ENCODE measurements around the gene TRIO. TPM values are rescaled to one million over a fixed set of nuclear protein-coding genes. Genes with fewer than 3 reads are reported as not detected.

Gene TRIO
- polyA plus RNA-seq, 1 donor (not counting 4 experiments of a cell fraction or from before 2014, with no cell fraction given): 57.2 TPM

DNA sequence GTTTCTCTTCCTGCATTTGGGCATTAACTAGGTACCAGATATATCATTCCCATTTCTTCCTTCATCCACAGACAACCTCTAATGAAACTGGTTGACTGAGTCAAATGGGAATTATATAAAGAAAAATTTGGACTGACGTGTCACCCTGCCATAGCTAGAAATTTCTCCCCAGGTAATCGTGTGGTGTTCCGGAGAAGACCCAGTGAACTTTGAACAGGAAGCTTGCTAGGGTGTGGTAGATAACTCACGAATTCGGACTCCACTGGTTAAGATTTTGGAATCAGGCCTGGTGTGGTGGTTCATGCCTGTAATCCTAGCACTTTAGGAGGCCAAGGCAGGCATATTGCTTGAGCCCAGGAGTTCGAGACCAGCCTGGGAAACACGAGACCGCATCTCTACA is 324.1 kb downstream of the TRIO start:
- dilution Hi-C loops (cut with MboI; ENCODE audit: extremely low pct_ligation_motif_present, low sequenced_read_pairs): no loop called here
- Histone ChIP-seq H3K4me2 (ENCODE audit: control insufficient read depth, extremely low read depth, insufficient read depth, low read depth, low read length) (no peak overlapping the region), H2AFZ (ENCODE audit: control insufficient read depth, low read length) (no peak overlapping the region), H3K9me1 (ENCODE audit: control insufficient read depth, extremely low read depth, insufficient read depth, low read length) (no peaks in the 10 kb centered on the region), H3K9me3 (ENCODE audit: control insufficient read depth, low read depth, low read length) (no peaks in the 10 kb centered on the region), H3K36me3 (ENCODE audit: control insufficient read depth in 2 of 2, extremely low read depth in 1 of 2, insufficient read depth in 2 of 2, low read length in 2 of 2) (peaks cover 31 to 39% of the 10 kb centered on the region in 2 experiments), H3K27me3 (ENCODE audit: control insufficient read depth, extremely low read depth, insufficient read depth, low read length) (no peaks in the 10 kb centered on the region), H3K4me3 (ENCODE audit: control insufficient read depth in 2 of 3, extremely low read depth in 1 of 3, insufficient read depth in 2 of 3, low read depth in 1 of 3, low read length in 3 of 3) (no peak overlapping the region), H3K27ac (ENCODE audit: control insufficient read depth, insufficient read depth, low read length) (no peak overlapping the region), H3K79me2 (ENCODE audit: control insufficient read depth, insufficient read depth, low read length) (no peaks in the 10 kb centered on the region), H3K9ac (ENCODE audit: control insufficient read depth, extremely low read depth, insufficient read depth, low read length) (no peak overlapping the region), H3K4me1 (ENCODE audit: control insufficient read depth, extremely low read depth, insufficient read depth, low read length) (peaks cover 12% of the 10 kb centered on the region), H4K20me1 (ENCODE audit: control insufficient read depth, extremely low read depth, insufficient read depth, low read length) (no peaks in the 10 kb centered on the region)
- no peak for TF ChIP-seq EZH2 (IDR thresholded peaks at IDR 0.05; ENCODE audit: low read length)
- TF ChIP-seq, protein P1, sequence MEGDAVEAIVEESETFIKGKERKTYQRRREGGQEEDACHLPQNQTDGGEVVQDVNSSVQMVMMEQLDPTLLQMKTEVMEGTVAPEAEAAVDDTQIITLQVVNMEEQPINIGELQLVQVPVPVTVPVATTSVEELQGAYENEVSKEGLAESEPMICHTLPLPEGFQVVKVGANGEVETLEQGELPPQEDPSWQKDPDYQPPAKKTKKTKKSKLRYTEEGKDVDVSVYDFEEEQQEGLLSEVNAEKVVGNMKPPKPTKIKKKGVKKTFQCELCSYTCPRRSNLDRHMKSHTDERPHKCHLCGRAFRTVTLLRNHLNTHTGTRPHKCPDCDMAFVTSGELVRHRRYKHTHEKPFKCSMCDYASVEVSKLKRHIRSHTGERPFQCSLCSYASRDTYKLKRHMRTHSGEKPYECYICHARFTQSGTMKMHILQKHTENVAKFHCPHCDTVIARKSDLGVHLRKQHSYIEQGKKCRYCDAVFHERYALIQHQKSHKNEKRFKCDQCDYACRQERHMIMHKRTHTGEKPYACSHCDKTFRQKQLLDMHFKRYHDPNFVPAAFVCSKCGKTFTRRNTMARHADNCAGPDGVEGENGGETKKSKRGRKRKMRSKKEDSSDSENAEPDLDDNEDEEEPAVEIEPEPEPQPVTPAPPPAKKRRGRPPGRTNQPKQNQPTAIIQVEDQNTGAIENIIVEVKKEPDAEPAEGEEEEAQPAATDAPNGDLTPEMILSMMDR (optimal IDR thresholded peaks at IDR 0.05 in 1 of 3, IDR thresholded peaks at IDR 0.05 in 1 of 3, conservative IDR thresholded peaks at IDR 0.05 in 1 of 3; ENCODE audit: extremely low read depth in 1 of 3, insufficient read depth in 2 of 3, low read length in 3 of 3): no peak
- DNase-seq (ENCODE audit: low read depth, low spot score) (no peak), FAIRE-seq (no peak)

DNA sequence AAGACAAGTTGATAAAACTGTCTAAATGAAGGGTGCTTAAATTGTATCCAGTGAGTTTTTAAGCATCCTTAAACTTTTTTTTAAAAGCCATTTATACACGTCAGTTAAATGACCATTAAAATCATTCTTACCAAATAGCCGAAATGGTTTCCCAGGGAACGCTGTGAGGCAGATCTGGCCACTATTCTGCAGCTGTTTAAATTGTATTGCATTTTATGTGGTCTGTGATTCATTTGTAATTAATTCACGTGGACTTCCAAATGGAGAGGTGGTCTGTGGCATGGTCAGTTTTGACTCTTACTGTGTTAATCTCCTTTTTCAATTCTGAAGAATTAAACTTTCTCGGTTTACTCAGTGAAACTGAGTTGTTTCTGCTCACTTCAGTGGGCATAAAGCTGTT is 324.7 kb downstream of the TRIO start:
- H3K4me2 ChIP-seq (ENCODE audit: control insufficient read depth, extremely low read depth, insufficient read depth, low read depth, low read length): no peak overlapping the region
- no peaks in the 10 kb centered on the region for H3K79me2 ChIP-seq (ENCODE audit: control insufficient read depth, insufficient read depth, low read length)
- no peaks in the 10 kb centered on the region for H3K9me1 ChIP-seq (ENCODE audit: control insufficient read depth, extremely low read depth, insufficient read depth, low read length)
- no peaks in the 10 kb centered on the region for H3K27me3 ChIP-seq (ENCODE audit: control insufficient read depth, extremely low read depth, insufficient read depth, low read length)
- dilution Hi-C loops (cut with MboI; ENCODE audit: extremely low pct_ligation_motif_present, low sequenced_read_pairs): no loop called here
- FAIRE-seq: no peak
- DNase-seq (ENCODE audit: low read depth, low spot score): no peak
- TF ChIP-seq EZH2 (IDR thresholded peaks at IDR 0.05; ENCODE audit: low read length): no peak
- TF ChIP-seq, protein P1 (optimal IDR thresholded peaks at IDR 0.05 in 1 of 3, IDR thresholded peaks at IDR 0.05 in 1 of 3, conservative IDR thresholded peaks at IDR 0.05 in 1 of 3; ENCODE audit: extremely low read depth in 1 of 3, insufficient read depth in 2 of 3, low read length in 3 of 3): no peak
- H3K27ac ChIP-seq (ENCODE audit: control insufficient read depth, insufficient read depth, low read length): no peak overlapping the region
- H2AFZ ChIP-seq (ENCODE audit: control insufficient read depth, low read length): no peak overlapping the region
- H3K9ac ChIP-seq (ENCODE audit: control insufficient read depth, extremely low read depth, insufficient read depth, low read length): no peak overlapping the region
- H4K20me1 ChIP-seq (ENCODE audit: control insufficient read depth, extremely low read depth, insufficient read depth, low read length): no peaks in the 10 kb centered on the region
- no peaks in the 10 kb centered on the region for H3K9me3 ChIP-seq (ENCODE audit: control insufficient read depth, low read depth, low read length)
- H3K4me3 ChIP-seq (ENCODE audit: control insufficient read depth in 2 of 3, extremely low read depth in 1 of 3, insufficient read depth in 2 of 3, low read depth in 1 of 3, low read length in 3 of 3): no peak overlapping the region
- peaks cover 25 to 34% of the 10 kb centered on the region in 2 experiments for H3K36me3 ChIP-seq (ENCODE audit: control insufficient read depth in 2 of 2, extremely low read depth in 1 of 2, insufficient read depth in 2 of 2, low read length in 2 of 2)
- peaks cover 12% of the 10 kb centered on the region for H3K4me1 ChIP-seq (ENCODE audit: control insufficient read depth, extremely low read depth, insufficient read depth, low read length)

Data from keratinocyte (primary cell).